ENCODE data around the gene TSPEAR. TPM values are rescaled to one million over a fixed set of nuclear protein-coding genes. Genes with fewer than 3 reads are reported as not detected.

TSPEAR gene
- total RNA-seq, 1 experiment from 2014 or later, result not detected

GRCh38 chr21:44532712-44533111 lies 178.7 kb downstream of the TSPEAR start:
- Histone ChIP-seq H3K4me1 (ENCODE audit: control insufficient read depth, insufficient read depth, low read length) (no peaks in the 10 kb centered on the region), H3K4me3 (ENCODE audit: low read depth in 2 of 2, low read length in 2 of 2) (no peak overlapping the region), H3K9me3 (ENCODE audit: control insufficient read depth, insufficient read depth, low read depth, low read length) (no peaks in the 10 kb centered on the region), H3K27me3 (ENCODE audit: control insufficient read depth, insufficient read depth, low read length) (no peaks in the 10 kb centered on the region), H3K36me3 (ENCODE audit: control insufficient read depth, insufficient read depth, low read length) (no peaks in the 10 kb centered on the region), H3K27ac (ENCODE audit: low read length) (no peak overlapping the region)
- CTCF ChIA-PET, result no interaction called here
- in situ Hi-C loops (cut with HindIII; ENCODE audit: low pct_unique_long_range_greater_than_20kb, low sequenced_read_pairs) (no loop called here), intact Hi-C loops (cut with micrococcal nuclease; ENCODE audit: unreplicated experiment) (no loop called here)
- no TSS peak for BruUV-seq (replicated peaks)
- TF ChIP-seq SIN3A (IDR thresholded peaks at IDR 0.05; ENCODE audit: borderline replicate concordance, insufficient read depth, low read depth, low read length), result no peak
- ATAC-seq (no peak), DNase-seq (ENCODE audit: low read depth, low spot score) (no peak)
- POLR2A ChIA-PET, result no interaction called here

- ATAC-seq (no peak), DNase-seq (ENCODE audit: low read depth, low spot score) (no peak)
- Histone ChIP-seq H3K9me3 (ENCODE audit: control insufficient read depth, insufficient read depth, low read depth, low read length) (no peaks in the 10 kb centered on the region), H3K36me3 (ENCODE audit: control insufficient read depth, insufficient read depth, low read length) (no peaks in the 10 kb centered on the region), H3K27ac (ENCODE audit: low read length) (no peak overlapping the region), H3K4me1 (ENCODE audit: control insufficient read depth, insufficient read depth, low read length) (no peaks in the 10 kb centered on the region), H3K4me3 (ENCODE audit: low read depth in 2 of 2, low read length in 2 of 2) (no peak overlapping the region), H3K27me3 (ENCODE audit: control insufficient read depth, insufficient read depth, low read length) (no peaks in the 10 kb centered on the region)
- intact Hi-C loops (cut with micrococcal nuclease; ENCODE audit: unreplicated experiment), result no loop called here
- TF ChIP-seq REST (IDR thresholded peaks at IDR 0.05; ENCODE audit: insufficient read depth in 1 of 2, low read depth in 2 of 2, low read length in 1 of 2), result no peak
- TF ChIP-seq CTCF (IDR thresholded peaks at IDR 0.05), result no peak
- TF ChIP-seq SIN3A (IDR thresholded peaks at IDR 0.05; ENCODE audit: borderline replicate concordance, insufficient read depth, low read depth, low read length), result no peak
- no peak for TF ChIP-seq POLR2AphosphoS5 (IDR thresholded peaks at IDR 0.05; ENCODE audit: low read depth, low read length)
- TF ChIP-seq TCF7L2 (IDR thresholded peaks at IDR 0.05; ENCODE audit: low read depth, low read length), result no peak
- no TSS peak for BruUV-seq (replicated peaks)
- in situ Hi-C loops (cut with HindIII; ENCODE audit: low pct_unique_long_range_greater_than_20kb, low sequenced_read_pairs), result no loop called here
- CTCF ChIA-PET, result interaction anchor here (1.1 kb wide), 1 partner anchor 52 kb away, joined by 3 read pairs; no protein-coding TSS in a partner anchor
- POLR2A ChIA-PET, result interaction anchor here (0.5 kb wide), 1 partner anchor 19 kb away, joined by 3 read pairs; no protein-coding TSS in a partner anchor
These were observed 179.5 kb downstream of the TSPEAR start for GRCh38 chr21:44531606-44532564.
